OCI-LY7 (cell line): ENCODE results near the gene KRT38.

Experiments used
- CTCF ChIP-seq: fragments of 200-600 bp; sonication (generic); conservative IDR thresholded peaks from 2 replicates; pipeline ENCODE4 v1.5.1; 2014; ENCODE audit warnings: mild to moderate bottlenecking, antibody characterized with exemption, low read length, moderate library complexity, mixed read lengths
- EZH2phosphoT487 ChIP-seq: fragments of 200-600 bp; sonication (generic); IDR thresholded peaks from 2 replicates; pipeline ENCODE4 v1.6.1; 2018; ENCODE audit warnings: low read depth, borderline replicate concordance, mild to moderate bottlenecking, mixed run types, antibody characterized with exemption, low read length, moderate library complexity, mixed read lengths

GRCh38 chr17:41448506-41448905 lies 7.7 kb upstream of the KRT38 start:
- TF ChIP-seq CTCF (no peak), EZH2phosphoT487 (no peak)
